HepG2 (cell line): ENCODE results near the gene RHBDD2. TPM values are rescaled to one million over a fixed set of nuclear protein-coding genes. Genes with fewer than 3 reads are reported as not detected.

Source experiments
- ATAC-seq: fragments of 200-7000 bp; cut with Tn5 transposase; 3 replicates; pipeline ENCODE4 v1.9.1; 2020; ENCODE audit warnings: mild to moderate bottlenecking, moderate library complexity
- BruUV-seq: library from RNA; stranded (reverse); fragments of 400-500 nt; replicated peaks from 2 replicates; lab custom pipeline; 2021; lab: Mats Ljungman, UMichigan
- CTCF ChIA-PET: fragments of 300-600 bp; formaldehyde crosslinking; extraction: SDS; loops from one replicate; lab custom pipeline; 2021; ENCODE audit warnings: low total read pairs, inconsistent platforms, low intra/inter-chr PET ratio; lab: Yijun Ruan, JAX
- POLR2A ChIA-PET: fragments of 350-600 bp; sonication (Branson Sonifier 250); formaldehyde crosslinking; loops from one replicate; lab custom pipeline; 2020; ENCODE audit warnings: antibody characterized with exemption, inconsistent platforms; lab: Yijun Ruan, JAX
- DNase-seq: peaks from one replicate; pipeline ENCODE4 v3.0.0-alpha.2; 2015; ENCODE audit warnings: low spot score
- FAIRE-seq: peaks from 3 replicates; lab custom pipeline; 2011; peaks lifted over from hg19 to GRCh38; lab: Jason Lieb, UNC
- H2AFZ ChIP-seq: one replicate; pipeline ENCODE4 v1.6.1; 2011; ENCODE audit warnings: low read length, inconsistent platforms
- H3K27ac ChIP-seq: fragments of 300-600 bp; 3 replicates; pipeline ENCODE4 v1.8.0; 2011; ENCODE audit warnings: mixed run types, mild to moderate bottlenecking, mixed read lengths, low read length, inconsistent platforms; ENCODE audit not compliant: insufficient read depth; ENCODE audit errors: extremely low read length
- H3K27me3 ChIP-seq, 2 experiments: fragments of 200-600 bp in 1 of 2; 2 replicates in 1 of 2; 3 replicates in 1 of 2; pipeline versions ENCODE4 v1.6.0 to v1.8.0; 2011; ENCODE audit warnings: low read length in 2 of 2, mild to moderate bottlenecking in 2 of 2, moderate library complexity in 2 of 2, inconsistent platforms in 1 of 2; ENCODE audit not compliant: insufficient read depth in 2 of 2, control insufficient read depth in 1 of 2
- H3K36me3 ChIP-seq, 2 experiments: fragments of 200-600 bp in 1 of 2; replicated peaks in 1 of 2; 2 replicates in 1 of 2; 3 replicates in 1 of 2; pipeline versions ENCODE4 v1.5.1 to v1.8.0; 2011; ENCODE audit warnings: low read length in 2 of 2, inconsistent platforms in 1 of 2; ENCODE audit not compliant: insufficient read depth in 2 of 2, control insufficient read depth in 1 of 2
- H3K4me1 ChIP-seq: 2 replicates; pipeline ENCODE4 v1.5.1; 2012; ENCODE audit warnings: low read length, inconsistent platforms; ENCODE audit not compliant: insufficient read depth
- H3K4me2 ChIP-seq: 2 replicates; pipeline ENCODE4 v1.6.0; 2011; ENCODE audit warnings: low read depth, low read length, inconsistent platforms
- H3K4me3 ChIP-seq, 3 experiments: fragments of 200-600 bp in 1 of 3; sonication (generic), shearing (Covaris generic) in 1 of 3; replicated peaks in 1 of 3; 2 replicates each; pipeline ENCODE4 v1.5.1; 2011 to 2016; ENCODE audit warnings: low read length in 3 of 3, inconsistent platforms in 2 of 3, low read depth in 2 of 3, mild to moderate bottlenecking in 2 of 3, control low read depth in 1 of 3, mixed read lengths in 1 of 3; ENCODE audit not compliant: insufficient read depth in 1 of 3
- H3K79me2 ChIP-seq: one replicate; pipeline ENCODE4 v1.6.1; 2011; ENCODE audit warnings: low read length, inconsistent platforms; ENCODE audit not compliant: insufficient read depth
- H3K9ac ChIP-seq: 2 replicates; pipeline ENCODE4 v1.6.0; 2011; ENCODE audit warnings: mild to moderate bottlenecking, low read depth, low read length, inconsistent platforms; ENCODE audit not compliant: insufficient read depth
- H3K9me3 ChIP-seq: 2 replicates; pipeline ENCODE4 v1.5.1; 2012; ENCODE audit warnings: mild to moderate bottlenecking, low read length
- H4K20me1 ChIP-seq: 2 replicates; pipeline ENCODE4 v1.6.0; 2011; ENCODE audit warnings: inconsistent platforms, mild to moderate bottlenecking, low read length, moderate library complexity; ENCODE audit not compliant: insufficient read depth
- BCL6 ChIP-seq: IDR thresholded peaks from 2 replicates; pipeline ENCODE4 v1.6.1; 2016; ENCODE audit warnings: missing genetic modification reagents, missing compliant biosample characterization
- GATAD1 ChIP-seq: IDR thresholded peaks from 2 replicates; pipeline ENCODE4 v1.6.1; 2016; ENCODE audit warnings: missing genetic modification reagents, missing compliant biosample characterization
- ISX ChIP-seq: sonication (generic); formaldehyde crosslinking; conservative IDR thresholded peaks from 2 replicates; pipeline ENCODE4 v1.5.0; 2020; ENCODE audit warnings: missing genetic modification reagents
- KLF16 ChIP-seq, 2 experiments: sonication (generic) in 1 of 2; formaldehyde crosslinking in 1 of 2; IDR thresholded peaks; 2 replicates each; pipeline versions ENCODE4 v1.6.1 to v1.8.0; 2016 to 2023; ENCODE audit warnings: missing genetic modification reagents in 2 of 2, missing compliant biosample characterization in 1 of 2
- ZNF121 ChIP-seq: sonication (generic); formaldehyde crosslinking; IDR thresholded peaks from 2 replicates; pipeline ENCODE4 v1.5.0; 2020; ENCODE audit warnings: mild to moderate bottlenecking, missing genetic modification reagents
- ZNF24 ChIP-seq: fragments of 450-650 bp; IDR thresholded peaks from 2 replicates; pipeline ENCODE4 v1.6.1; 2017; ENCODE audit warnings: antibody characterized with exemption, mild to moderate bottlenecking
- ZNF484 ChIP-seq: sonication (generic); formaldehyde crosslinking; IDR thresholded peaks from 2 replicates; pipeline ENCODE4 v1.5.1; 2020; ENCODE audit warnings: mild to moderate bottlenecking, low read depth, missing genetic modification reagents, borderline replicate concordance
- ZNF629 ChIP-seq: sonication (generic); formaldehyde crosslinking; conservative IDR thresholded peaks from 2 replicates; pipeline ENCODE4 v1.5.0; 2020; ENCODE audit warnings: missing genetic modification reagents
- ZSCAN31 ChIP-seq: sonication (generic); formaldehyde crosslinking; IDR thresholded peaks from 2 replicates; pipeline ENCODE4 v1.5.0; 2020; ENCODE audit warnings: low read depth, mild to moderate bottlenecking, missing genetic modification reagents
- WGBS: methylation state at CpG from one replicate; pipeline ENCODE4 v1.1.6; 2017; ENCODE audit warnings: low lambda C conversion rate; 5-methylcytosine and 5-hydroxymethylcytosine counted together
- in situ Hi-C: cut with HindIII; loops from 2 replicates; pipeline ENCODE4 v1.10.0; 2017; ENCODE audit warnings: low pct_unique_long_range_greater_than_20kb; ENCODE audit not compliant: extremely low pct_ligation_motif_present
- intact Hi-C: fragments of 100-400 bp; cut with micrococcal nuclease; formaldehyde crosslinking; loops from one replicate; pipeline ENCODE4 v1.10.0; 2022; ENCODE audit not compliant: unreplicated experiment
- polyA plus RNA-seq, 8 experiments: library from polyadenylated mRNA; depleted of rRNA in 3 of 8; stranded (reverse) in 7 of 8; unstranded in 1 of 8; fragments of >200 nt; fragmentation: Illumina TruSeq in 4 of 8; extraction: Trizol in 4 of 8; gene quantifications; 2 replicates each; pipeline versions ENCODE4 v1.2.1 to v1.2.3, GENCODE V29; 2011 to 2016; ENCODE audit warnings: low read depth in 4 of 8, missing spikeins in 1 of 8, mixed read lengths in 1 of 8; ENCODE audit not compliant: insufficient read depth in 1 of 8
- total RNA-seq, 5 experiments: library from RNA; depleted of rRNA; stranded (reverse); fragments of >200 nt; fragmentation: Illumina TruSeq; extraction: Trizol; gene quantifications; 2 replicates each; pipeline ENCODE4 v1.2.3, GENCODE V29; 2016; ENCODE audit warnings: low read depth in 1 of 5
- TF ChIP-seq, protein P1 (sequence below): sonication (generic); formaldehyde crosslinking; IDR thresholded peaks from 2 replicates; pipeline ENCODE4 v1.5.0; 2020; ENCODE audit warnings: mild to moderate bottlenecking, missing genetic modification reagents
- TF ChIP-seq, protein P2 (sequence below): IDR thresholded peaks from 2 replicates; pipeline ENCODE4 v1.6.1; 2016
- TF ChIP-seq, protein P3 (sequence below): sonication (generic); formaldehyde crosslinking; IDR thresholded peaks from 2 replicates; pipeline ENCODE4 v1.5.0; 2020; ENCODE audit warnings: mild to moderate bottlenecking, missing genetic modification reagents

RHBDD2 gene
- total and polyA plus RNA-seq, 2 of the 13 experiments (the other 11 are each of a cell fraction or from before 2014, with no cell fraction given) = 23.1 to 26.4 TPM

DNA sequence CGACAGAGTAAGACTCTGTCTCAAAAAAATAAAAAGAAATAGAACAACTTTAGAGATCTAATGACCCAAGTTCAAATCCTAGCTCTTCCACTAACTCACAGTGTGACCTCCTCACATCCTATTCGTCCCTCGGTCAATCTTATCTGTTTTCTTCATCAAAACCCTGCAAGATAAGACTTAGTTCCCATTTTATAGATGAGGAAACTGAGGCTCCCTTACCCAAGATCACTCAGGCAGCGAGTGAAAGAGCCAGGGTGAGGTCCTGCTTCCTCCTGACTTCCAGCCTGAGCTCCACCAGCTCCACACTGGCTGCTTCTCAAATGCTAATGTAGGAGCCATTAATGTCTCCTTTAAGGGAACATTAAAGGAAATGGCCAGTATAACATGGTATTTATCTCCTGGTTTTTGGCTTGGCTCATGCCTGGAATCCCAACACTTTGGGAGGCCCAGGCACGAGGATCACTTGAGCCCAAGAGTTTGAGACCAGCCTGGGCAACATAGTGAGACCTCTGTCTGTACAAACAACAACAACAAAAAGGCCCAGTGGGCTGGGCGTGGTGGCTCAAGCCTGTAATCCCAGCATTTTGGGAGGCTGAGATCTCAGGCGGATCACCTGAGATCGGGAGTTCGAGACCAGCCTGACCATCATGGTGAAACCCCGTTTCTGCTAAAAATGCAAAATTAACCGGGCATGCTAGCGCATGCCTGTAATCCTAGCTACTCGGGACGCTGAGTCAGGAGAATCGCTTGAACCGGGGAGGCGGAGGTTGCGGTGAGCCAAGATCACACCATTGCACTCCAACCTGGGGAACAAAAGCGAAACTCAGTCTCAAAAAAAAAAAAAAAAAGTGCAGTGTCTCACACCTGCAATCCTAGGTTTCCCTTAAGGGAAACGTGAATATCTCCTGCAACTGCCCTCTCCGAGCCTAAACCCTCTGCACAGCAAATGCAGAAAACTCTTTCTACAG, 3.4 kb upstream of the RHBDD2 start (continued):
- TF ChIP-seq, protein P1, sequence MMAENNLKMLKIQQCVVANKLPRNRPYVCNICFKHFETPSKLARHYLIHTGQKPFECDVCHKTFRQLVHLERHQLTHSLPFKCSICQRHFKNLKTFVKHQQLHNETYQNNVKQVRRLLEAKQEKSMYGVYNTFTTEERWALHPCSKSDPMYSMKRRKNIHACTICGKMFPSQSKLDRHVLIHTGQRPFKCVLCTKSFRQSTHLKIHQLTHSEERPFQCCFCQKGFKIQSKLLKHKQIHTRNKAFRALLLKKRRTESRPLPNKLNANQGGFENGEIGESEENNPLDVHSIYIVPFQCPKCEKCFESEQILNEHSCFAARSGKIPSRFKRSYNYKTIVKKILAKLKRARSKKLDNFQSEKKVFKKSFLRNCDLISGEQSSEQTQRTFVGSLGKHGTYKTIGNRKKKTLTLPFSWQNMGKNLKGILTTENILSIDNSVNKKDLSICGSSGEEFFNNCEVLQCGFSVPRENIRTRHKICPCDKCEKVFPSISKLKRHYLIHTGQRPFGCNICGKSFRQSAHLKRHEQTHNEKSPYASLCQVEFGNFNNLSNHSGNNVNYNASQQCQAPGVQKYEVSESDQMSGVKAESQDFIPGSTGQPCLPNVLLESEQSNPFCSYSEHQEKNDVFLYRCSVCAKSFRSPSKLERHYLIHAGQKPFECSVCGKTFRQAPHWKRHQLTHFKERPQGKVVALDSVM (CRISPR knock-in tag) = peak; percentile 55; the same call in 1 of the 2 replicates
- TF ChIP-seq ISX (CRISPR knock-in tag) (no peak), ZNF484 (CRISPR knock-in tag) (no peak), ZSCAN31 (CRISPR knock-in tag) (no peak), KLF16 (CRISPR knock-in tag; IDR thresholded peaks at IDR 0.05) (no peak)
- TF ChIP-seq, protein P2, sequence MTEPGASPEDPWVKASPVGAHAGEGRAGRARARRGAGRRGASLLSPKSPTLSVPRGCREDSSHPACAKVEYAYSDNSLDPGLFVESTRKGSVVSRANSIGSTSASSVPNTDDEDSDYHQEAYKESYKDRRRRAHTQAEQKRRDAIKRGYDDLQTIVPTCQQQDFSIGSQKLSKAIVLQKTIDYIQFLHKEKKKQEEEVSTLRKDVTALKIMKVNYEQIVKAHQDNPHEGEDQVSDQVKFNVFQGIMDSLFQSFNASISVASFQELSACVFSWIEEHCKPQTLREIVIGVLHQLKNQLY (CRISPR knock-in tag) = no peak

DNA sequence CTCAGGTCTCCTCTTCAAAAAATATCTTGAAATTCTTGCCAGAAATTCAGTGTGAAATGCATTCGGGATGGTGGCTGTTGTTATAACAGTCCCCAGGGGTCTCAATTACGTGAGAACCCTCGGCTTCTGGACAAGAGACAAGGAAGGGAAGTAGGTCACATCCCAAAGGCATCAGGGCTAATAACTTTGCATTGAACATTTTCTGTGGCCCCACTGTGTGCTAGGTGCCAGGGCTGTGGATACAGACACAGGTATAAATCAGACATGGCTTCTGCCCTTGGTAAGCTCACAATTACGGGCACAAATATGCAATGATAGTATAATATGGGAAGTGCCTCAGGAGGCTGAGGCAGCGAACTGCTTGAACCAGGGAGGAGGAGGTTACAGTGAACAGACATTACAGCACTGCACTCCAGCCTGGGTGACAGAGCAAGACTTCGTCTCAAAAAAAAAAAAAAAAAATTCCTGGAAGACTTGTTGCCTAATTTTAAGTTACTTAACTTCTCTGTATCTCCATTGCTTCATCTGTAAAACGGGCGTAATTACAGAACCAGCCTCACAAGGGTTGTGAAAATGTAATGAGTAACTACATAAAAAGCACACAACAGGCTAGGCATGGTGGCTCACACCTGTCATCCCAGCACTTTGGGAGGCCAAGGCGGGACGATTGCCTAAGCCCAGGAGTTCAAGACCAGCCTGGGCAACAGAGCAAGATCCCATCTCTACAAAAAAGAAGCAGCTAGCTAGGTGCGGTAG, 2.5 kb upstream of the RHBDD2 start:
- H3K4me3 ChIP-seq = no peak overlapping the region
- 78% methylated on average over 11 of the region's 11 CpGs for WGBS
- H3K4me1 ChIP-seq = peaks cover 41% of the 10 kb centered on the region
- DNase-seq (no peak), FAIRE-seq (no peak), ATAC-seq (no peak)
- ChIA-PET CTCF (no interaction called here), POLR2A (interaction anchor here (0.6 to 1.2 kb wide), 3 partner anchors 9 to 44 kb away, joined by 3 read pairs; no protein-coding TSS in a partner anchor)
- no peak overlapping the region for H3K4me2 ChIP-seq
- no peak overlapping the region for H3K27ac ChIP-seq
- H3K36me3 ChIP-seq = peaks cover 1 to 2% of the 10 kb centered on the region in 2 experiments; a peak in 2 of 5 replicates
- peaks cover 17% of the 10 kb centered on the region for H3K79me2 ChIP-seq
- no peaks in the 10 kb centered on the region for H4K20me1 ChIP-seq
- intact Hi-C loops (no loop called here), in situ Hi-C loops (loop anchor here (5.0 kb wide), 2 partner anchors 41 to 86 kb away; partner anchors contain the start of gene POR)
- H3K9me3 ChIP-seq = no peaks in the 10 kb centered on the region
- no TSS peak for BruUV-seq
- H3K9ac ChIP-seq = no peak overlapping the region
- H3K27me3 ChIP-seq = no peaks in the 10 kb centered on the region; a peak in 1 of 5 replicates
- no peak overlapping the region for H2AFZ ChIP-seq
- no peak for TF ChIP-seq GATAD1 (CRISPR knock-in tag)
- TF ChIP-seq, protein P3, sequence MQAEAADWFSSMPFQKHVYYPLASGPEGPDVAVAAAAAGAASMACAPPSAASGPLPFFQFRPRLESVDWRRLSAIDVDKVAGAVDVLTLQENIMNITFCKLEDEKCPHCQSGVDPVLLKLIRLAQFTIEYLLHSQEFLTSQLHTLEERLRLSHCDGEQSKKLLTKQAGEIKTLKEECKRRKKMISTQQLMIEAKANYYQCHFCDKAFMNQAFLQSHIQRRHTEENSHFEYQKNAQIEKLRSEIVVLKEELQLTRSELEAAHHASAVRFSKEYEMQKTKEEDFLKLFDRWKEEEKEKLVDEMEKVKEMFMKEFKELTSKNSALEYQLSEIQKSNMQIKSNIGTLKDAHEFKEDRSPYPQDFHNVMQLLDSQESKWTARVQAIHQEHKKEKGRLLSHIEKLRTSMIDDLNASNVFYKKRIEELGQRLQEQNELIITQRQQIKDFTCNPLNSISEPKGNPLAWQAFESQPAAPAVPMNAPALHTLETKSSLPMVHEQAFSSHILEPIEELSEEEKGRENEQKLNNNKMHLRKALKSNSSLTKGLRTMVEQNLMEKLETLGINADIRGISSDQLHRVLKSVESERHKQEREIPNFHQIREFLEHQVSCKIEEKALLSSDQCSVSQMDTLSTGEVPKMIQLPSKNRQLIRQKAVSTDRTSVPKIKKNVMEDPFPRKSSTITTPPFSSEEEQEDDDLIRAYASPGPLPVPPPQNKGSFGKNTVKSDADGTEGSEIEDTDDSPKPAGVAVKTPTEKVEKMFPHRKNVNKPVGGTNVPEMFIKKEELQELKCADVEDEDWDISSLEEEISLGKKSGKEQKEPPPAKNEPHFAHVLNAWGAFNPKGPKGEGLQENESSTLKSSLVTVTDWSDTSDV (CRISPR knock-in tag) = no peak
- TF ChIP-seq BCL6 (CRISPR knock-in tag) = 0 out of 2 replicates have a peak, but pooled peaks have one; percentile 11
- TF ChIP-seq ZNF629 (CRISPR knock-in tag) = peak; percentile 53
- no peak for TF ChIP-seq ZNF24
- TF ChIP-seq ZNF121 (CRISPR knock-in tag) = peak; percentile 65
